GM18907 (cell line): ENCODE measurements around the gene TLCD4.
A peak's percentile ranks its signal among the peaks of the same experiment; 100 is the strongest.
"Not testable (repeated sequence)": the region's sequence is repeated elsewhere in the genome, so short reads cannot be mapped to it uniquely, and the experiment has no call there.

ENCODE experiments used
- ATAC-seq: cut with Tn5 transposase; IDR thresholded peaks from one replicate; pipeline ENCODE4 v1.9.1; 2021; ENCODE audit warnings: mild to moderate bottlenecking, moderate library complexity; ENCODE audit not compliant: unreplicated experiment

The TLCD4 gene

DNA sequence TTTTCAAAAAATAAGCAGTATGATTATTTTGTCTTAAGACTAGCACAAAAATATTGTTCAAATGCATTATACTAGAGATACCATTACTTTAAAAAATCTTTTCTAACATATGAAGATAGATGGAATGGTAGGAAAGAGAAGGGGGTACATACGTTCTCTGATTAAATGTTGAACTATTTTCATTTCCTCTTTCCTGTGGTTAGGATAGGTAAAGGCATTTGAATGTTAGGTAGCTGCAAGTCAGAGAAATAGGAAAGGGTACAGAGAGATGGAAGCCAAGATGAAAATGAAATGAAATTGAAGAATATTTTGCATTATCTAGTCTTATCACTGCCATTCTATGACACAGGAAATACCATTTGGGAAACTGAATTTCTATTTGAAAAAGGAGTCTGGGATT is 28.3 kb downstream of the TLCD4 start:
- peak; percentile 71 for ATAC-seq

DNA sequence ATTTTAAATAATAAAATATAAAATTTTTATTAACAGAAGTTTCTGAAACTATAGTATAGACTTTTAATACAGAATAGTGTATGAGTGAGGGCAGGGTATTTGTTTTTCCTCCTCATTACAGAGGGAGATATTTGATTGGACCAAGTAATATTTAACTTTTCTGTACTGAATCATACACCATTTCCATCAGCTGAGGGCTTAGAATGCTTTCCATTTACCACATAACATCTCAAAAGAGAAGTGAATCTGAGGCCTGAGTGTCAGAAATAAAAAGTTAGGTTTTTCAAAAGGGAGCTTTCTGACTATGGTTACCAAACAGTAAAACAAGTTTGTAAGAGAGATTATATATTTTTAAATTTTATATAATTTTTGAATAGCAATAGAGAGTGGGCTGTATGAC is 29.5 kb downstream of the TLCD4 start:
- peak; percentile 82 for ATAC-seq

DNA sequence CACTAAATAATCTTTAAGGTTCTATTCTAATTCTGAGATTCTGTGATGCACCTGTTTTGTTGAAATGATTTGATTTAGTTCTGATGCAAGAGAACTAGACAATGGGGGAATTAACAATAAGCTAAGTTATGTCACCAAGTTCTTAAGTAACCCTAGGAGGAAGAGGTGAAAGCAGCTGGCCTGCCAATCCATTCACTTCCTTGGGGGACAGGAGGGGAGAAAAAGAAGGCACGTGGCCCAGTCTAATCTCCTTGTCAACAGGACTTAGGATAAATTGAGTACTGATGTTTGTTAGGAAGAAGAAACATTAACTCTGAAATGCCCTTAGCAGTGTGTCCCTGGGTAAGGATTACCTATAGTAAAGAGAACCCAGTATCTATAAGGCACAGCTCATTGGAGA is 36.9 kb downstream of the TLCD4 start:
- no peak for ATAC-seq

DNA sequence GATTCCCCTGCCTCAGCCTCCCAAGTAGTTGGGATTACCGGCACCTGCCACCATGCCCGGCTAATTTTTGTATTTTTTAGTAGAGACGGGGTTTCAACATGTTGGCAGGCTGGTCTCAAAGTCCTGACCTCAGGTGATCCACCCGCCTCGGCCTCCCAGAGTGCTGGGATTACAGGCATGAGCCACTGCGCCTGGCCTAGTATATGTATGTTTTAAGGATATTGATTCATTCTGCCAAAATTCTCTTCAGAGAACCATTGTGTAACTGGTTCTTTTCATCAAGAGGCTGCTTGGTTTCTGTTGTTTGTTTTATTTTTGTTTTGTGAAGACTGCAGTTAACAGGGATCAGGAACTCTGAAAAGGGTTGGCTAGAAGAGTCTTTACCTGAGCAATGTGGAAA is 48.4 kb downstream of the TLCD4 start:
- ATAC-seq, result not testable (repeated sequence)
